ENCODE measurements around the gene MEGF6. TPM values are rescaled to one million over a fixed set of nuclear protein-coding genes. Genes with fewer than 3 reads are reported as not detected.

Gene MEGF6
- total RNA-seq, 4 donors from 2014 or later: 0.88 to 69.0 (median 36.9) TPM

- no peak overlapping the region for H3K27ac ChIP-seq
Observed at GRCh38 chr1:3456449-3456963, 154.8 kb downstream of the MEGF6 start.

GRCh38 chr1:3455670-3456448, 155.4 kb downstream of the MEGF6 start:
- DNase-seq: no peak
- Histone ChIP-seq H3K27me3 (peaks cover 6% of the 10 kb centered on the region in 2 donors), H3K36me3 (no peaks in the 10 kb centered on the region), H3K4me3 (no peak overlapping the region), H3K4me1 (peaks cover 0 to 13% of the 10 kb centered on the region in 2 donors), H3K27ac (no peak overlapping the region), H3K9me3 (no peaks in the 10 kb centered on the region)
- intact Hi-C loops (cut with DNase I; ENCODE audit: low total_unique reads): no loop called here
- TF ChIP-seq CTCF (IDR thresholded peaks at IDR 0.05) (no peak), POLR2A (IDR thresholded peaks at IDR 0.05) (no peak)

More at GRCh38 chr1:3456449-3456963, 154.8 kb downstream of the MEGF6 start:
- no peak for DNase-seq
- no peak overlapping the region for H3K4me3 ChIP-seq
- intact Hi-C loops (cut with DNase I; ENCODE audit: low total_unique reads): no loop called here
- no peaks in the 10 kb centered on the region for H3K9me3 ChIP-seq
- TF ChIP-seq POLR2A (IDR thresholded peaks at IDR 0.05) (no peak), CTCF (IDR thresholded peaks at IDR 0.05) (no peak)
- H3K4me1 ChIP-seq: peaks cover 0 to 13% of the 10 kb centered on the region in 2 donors
- peaks cover 6% of the 10 kb centered on the region in 2 donors for H3K27me3 ChIP-seq
- H3K36me3 ChIP-seq: no peaks in the 10 kb centered on the region

GRCh38 chr1:3454811-3455618, 156.3 kb downstream of the MEGF6 start:
- intact Hi-C loops (cut with DNase I; ENCODE audit: low total_unique reads): no loop called here
- DNase-seq: no peak
- H3K9me3 ChIP-seq: no peaks in the 10 kb centered on the region
- peaks cover 6% of the 10 kb centered on the region in 2 donors for H3K27me3 ChIP-seq
- H3K4me3 ChIP-seq: peak overlapping the region in 1 of 2 donors; percentile 37
- H3K36me3 ChIP-seq: no peaks in the 10 kb centered on the region
- no peak overlapping the region for H3K27ac ChIP-seq
- H3K4me1 ChIP-seq: peaks cover 0 to 13% of the 10 kb centered on the region in 2 donors
- TF ChIP-seq POLR2A (IDR thresholded peaks at IDR 0.05) (no peak), CTCF (IDR thresholded peaks at IDR 0.05) (no peak)

GRCh38 chr1:3453891-3454810, 157.2 kb downstream of the MEGF6 start, which contains the start of gene ARHGEF16:
ARHGEF16 (plus strand) TSS chr1:3454665; CDS start chr1:3463085, 8,420 bp downstream.
- Histone ChIP-seq H3K27me3 (peaks cover 6% of the 10 kb centered on the region in 2 donors), H3K27ac (no peak within 1 kb of the TSS), H3K36me3 (no peaks in the 10 kb centered on the region), H3K9me3 (no peaks in the 10 kb centered on the region), H3K4me3 (peak within 1 kb of the TSS in 1 of 2 donors; percentile 37), H3K4me1 (peaks cover 0 to 13% of the 10 kb centered on the region in 2 donors)
- DNase-seq: no peak
- intact Hi-C loops (cut with DNase I; ENCODE audit: low total_unique reads): no loop called here
- peak in 1 of 4 experiments; percentile 31 for TF ChIP-seq CTCF (IDR thresholded peaks at IDR 0.05)
- TF ChIP-seq POLR2A (IDR thresholded peaks at IDR 0.05): no peak

Data from uterus (tissue), 4 donors.